Gastroesophageal sphincter (tissue), 3 donors: ENCODE results near the gene ECE2.

Source experiments
- EP300 ChIP-seq: sonication (generic); formaldehyde crosslinking; IDR thresholded peaks from one replicate; pipeline ENCODE4 v1.6.1; 2017; ENCODE audit warnings: antibody characterized with exemption, mild to moderate bottlenecking
- POLR2A ChIP-seq, 2 donors: fragments of 450-650 bp; IDR thresholded peaks; one replicate each; pipeline ENCODE4 v1.6.1; 2017; ENCODE audit warnings: antibody characterized with exemption in 2 of 2, mild to moderate bottlenecking in 2 of 2, moderate library complexity in 1 of 2
- POLR2AphosphoS5 ChIP-seq: sonication (generic); formaldehyde crosslinking; IDR thresholded peaks from one replicate; pipeline ENCODE4 v1.6.1; 2017; ENCODE audit warnings: antibody characterized with exemption
- TF ChIP-seq, protein P1 (sequence below), 4 experiments: fragments of 200-600 bp in 2 of 4; fragments of 450-650 bp in 2 of 4; sonication (generic) in 1 of 4; IDR thresholded peaks; one replicate each; pipeline ENCODE4 v1.5.1; 2017 to 2019; ENCODE audit warnings: antibody characterized with exemption in 4 of 4, mild to moderate bottlenecking in 2 of 4, moderate library complexity in 2 of 4

DNA sequence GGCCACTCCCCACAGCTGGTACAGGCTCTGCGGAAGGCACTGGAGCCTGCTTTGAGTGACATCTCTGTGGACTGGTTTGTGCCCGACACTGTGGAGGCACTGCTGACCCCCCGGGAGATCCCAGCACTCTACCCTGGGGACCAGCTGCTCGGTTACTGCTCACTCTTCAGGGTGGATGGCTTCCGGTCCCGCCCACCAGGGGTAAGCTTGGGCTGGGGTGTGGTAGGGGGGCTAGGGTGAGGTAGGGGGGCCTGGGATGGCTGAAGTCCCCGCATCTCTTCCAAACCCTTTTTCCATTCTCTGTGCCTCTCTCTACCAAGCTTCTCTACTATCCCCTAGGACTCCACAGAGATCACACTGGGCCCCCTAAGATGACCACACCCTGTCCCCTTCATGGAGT is 38.6 kb upstream of the ECE2 start:
- TF ChIP-seq, protein P1, sequence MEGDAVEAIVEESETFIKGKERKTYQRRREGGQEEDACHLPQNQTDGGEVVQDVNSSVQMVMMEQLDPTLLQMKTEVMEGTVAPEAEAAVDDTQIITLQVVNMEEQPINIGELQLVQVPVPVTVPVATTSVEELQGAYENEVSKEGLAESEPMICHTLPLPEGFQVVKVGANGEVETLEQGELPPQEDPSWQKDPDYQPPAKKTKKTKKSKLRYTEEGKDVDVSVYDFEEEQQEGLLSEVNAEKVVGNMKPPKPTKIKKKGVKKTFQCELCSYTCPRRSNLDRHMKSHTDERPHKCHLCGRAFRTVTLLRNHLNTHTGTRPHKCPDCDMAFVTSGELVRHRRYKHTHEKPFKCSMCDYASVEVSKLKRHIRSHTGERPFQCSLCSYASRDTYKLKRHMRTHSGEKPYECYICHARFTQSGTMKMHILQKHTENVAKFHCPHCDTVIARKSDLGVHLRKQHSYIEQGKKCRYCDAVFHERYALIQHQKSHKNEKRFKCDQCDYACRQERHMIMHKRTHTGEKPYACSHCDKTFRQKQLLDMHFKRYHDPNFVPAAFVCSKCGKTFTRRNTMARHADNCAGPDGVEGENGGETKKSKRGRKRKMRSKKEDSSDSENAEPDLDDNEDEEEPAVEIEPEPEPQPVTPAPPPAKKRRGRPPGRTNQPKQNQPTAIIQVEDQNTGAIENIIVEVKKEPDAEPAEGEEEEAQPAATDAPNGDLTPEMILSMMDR (IDR thresholded peaks at IDR 0.05) = no peak
- TF ChIP-seq POLR2A (IDR thresholded peaks at IDR 0.05) = no peak
- TF ChIP-seq EP300 = no peak
- no peak for TF ChIP-seq POLR2AphosphoS5
